Islet precursor cell (in vitro differentiated cells): ENCODE measurements around the gene TPSAB1.

Experiments
- DNase-seq: peaks from one replicate; pipeline ENCODE4 v3.0.0-alpha.2; 2018

The TPSAB1 gene

GRCh38 chr16:1211451-1212268 lies 28.8 kb upstream of the TPSAB1 start:
- no peak for DNase-seq

GRCh38 chr16:1212616-1213194 lies 27.8 kb upstream of the TPSAB1 start:
- DNase-seq = no peak

- no peak for DNase-seq
Observed at GRCh38 chr16:1213231-1213630, 27.3 kb upstream of the TPSAB1 start.

GRCh38 chr16:1213796-1214372 lies 26.6 kb upstream of the TPSAB1 start:
- no peak for DNase-seq

GRCh38 chr16:1214719-1215118 lies 25.8 kb upstream of the TPSAB1 start:
- DNase-seq = no peak

- DNase-seq = no peak
Observed at GRCh38 chr16:1215574-1216295, 24.8 kb upstream of the TPSAB1 start.

- no peak for DNase-seq
Observed at GRCh38 chr16:1216296-1216619, 24.2 kb upstream of the TPSAB1 start.

GRCh38 chr16:1216681-1217400 lies 23.7 kb upstream of the TPSAB1 start:
- no peak for DNase-seq

GRCh38 chr16:1217526-1217925 lies 23.0 kb upstream of the TPSAB1 start:
- no peak for DNase-seq

GRCh38 chr16:1218061-1218929 lies 22.2 kb upstream of the TPSAB1 start:
- no peak for DNase-seq

- no peak for DNase-seq
Observed at GRCh38 chr16:1218930-1219611, 21.4 kb upstream of the TPSAB1 start.

GRCh38 chr16:1220098-1220728 lies 20.3 kb upstream of the TPSAB1 start:
- DNase-seq = no peak

GRCh38 chr16:1220841-1221627 lies 19.5 kb upstream of the TPSAB1 start:
- no peak for DNase-seq

- DNase-seq = no peak
Observed at GRCh38 chr16:1221628-1222552, 18.6 kb upstream of the TPSAB1 start.

- DNase-seq = no peak
Observed at GRCh38 chr16:1222553-1223354, 17.8 kb upstream of the TPSAB1 start.

GRCh38 chr16:1223355-1224214 lies 16.9 kb upstream of the TPSAB1 start:
- no peak for DNase-seq

GRCh38 chr16:1224558-1224957 lies 15.9 kb upstream of the TPSAB1 start:
- no peak for DNase-seq
